Activated T-cell treated with anti-CD3 and anti-CD28 coated beads for 4 hours (primary cell): ENCODE data around the gene PRKCZ.
"Not testable (repeated sequence)": the region's sequence is repeated elsewhere in the genome, so short reads cannot be mapped to it uniquely, and the experiment has no call there.

Source experiments
- DNase-seq: peaks from one replicate; pipeline ENCODE4 v3.0.0-alpha.2; 2020

The PRKCZ gene

GRCh38 chr1:2090216-2090890 is 40.1 kb downstream of the PRKCZ start:
- no peak for DNase-seq

GRCh38 chr1:2091611-2092604 is 41.7 kb downstream of the PRKCZ start:
- DNase-seq: peak; percentile 34

GRCh38 chr1:2093055-2093454 is 42.8 kb downstream of the PRKCZ start:
- DNase-seq: no peak

GRCh38 chr1:2093636-2094035 is 43.4 kb downstream of the PRKCZ start:
- no peak for DNase-seq

GRCh38 chr1:2094269-2095158 is 44.3 kb downstream of the PRKCZ start:
- not testable (repeated sequence) for DNase-seq

- no peak for DNase-seq
Observed at GRCh38 chr1:2095394-2095793, 45.2 kb downstream of the PRKCZ start.

- no peak for DNase-seq
Observed at GRCh38 chr1:2095981-2096736, 45.9 kb downstream of the PRKCZ start.

- no peak for DNase-seq
Observed at GRCh38 chr1:2097386-2098300, 47.4 kb downstream of the PRKCZ start.

- DNase-seq: no peak
Observed at GRCh38 chr1:2098301-2098698, 48.1 kb downstream of the PRKCZ start.

GRCh38 chr1:2098839-2099785 is 48.9 kb downstream of the PRKCZ start:
- DNase-seq: no peak

GRCh38 chr1:2099886-2100779 is 49.9 kb downstream of the PRKCZ start:
- no peak for DNase-seq

GRCh38 chr1:2100780-2101108 is 50.5 kb downstream of the PRKCZ start:
- DNase-seq: no peak

GRCh38 chr1:2101531-2101930 is 51.3 kb downstream of the PRKCZ start:
- no peak for DNase-seq

GRCh38 chr1:2101946-2102345 is 51.7 kb downstream of the PRKCZ start:
- no peak for DNase-seq

GRCh38 chr1:2102753-2103152 is 52.5 kb downstream of the PRKCZ start:
- no peak for DNase-seq

- DNase-seq: no peak
Observed at GRCh38 chr1:2103266-2103900, 53.2 kb downstream of the PRKCZ start.

GRCh38 chr1:2103901-2104590 is 53.8 kb downstream of the PRKCZ start:
- no peak for DNase-seq
